Measurements from ENCODE around the gene AGBL1. TPM values are rescaled to one million over a fixed set of nuclear protein-coding genes. Genes with fewer than 3 reads are reported as not detected.

Gene AGBL1
- total RNA-seq, 1 donor from 2014 or later = not detected

DNA sequence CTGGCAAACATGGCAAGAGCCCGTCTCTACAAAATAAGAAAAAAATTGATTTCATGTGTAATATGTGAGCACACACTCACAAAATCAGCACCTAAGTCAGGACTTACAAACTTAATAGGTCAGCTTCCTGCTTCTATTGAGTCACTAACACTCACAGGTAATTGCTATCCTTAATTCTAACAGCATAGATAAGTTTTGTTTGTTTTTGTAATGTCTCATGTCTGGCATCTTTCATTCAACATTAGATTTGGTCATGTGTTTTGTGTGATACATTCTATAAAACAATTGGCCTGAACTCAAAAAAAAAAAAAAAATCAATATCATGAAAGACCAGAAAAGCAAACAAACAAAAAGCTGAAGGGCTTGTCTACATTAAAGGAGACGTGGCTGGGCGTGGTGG lies 564.7 kb downstream of the AGBL1 start:
- FAIRE-seq (no peak), DNase-seq (ENCODE audit: low read depth) (no peak)
- no peaks in the 10 kb centered on the region for H3K9me3 Mint-ChIP-seq (ENCODE audit: unreplicated experiment)

DNA sequence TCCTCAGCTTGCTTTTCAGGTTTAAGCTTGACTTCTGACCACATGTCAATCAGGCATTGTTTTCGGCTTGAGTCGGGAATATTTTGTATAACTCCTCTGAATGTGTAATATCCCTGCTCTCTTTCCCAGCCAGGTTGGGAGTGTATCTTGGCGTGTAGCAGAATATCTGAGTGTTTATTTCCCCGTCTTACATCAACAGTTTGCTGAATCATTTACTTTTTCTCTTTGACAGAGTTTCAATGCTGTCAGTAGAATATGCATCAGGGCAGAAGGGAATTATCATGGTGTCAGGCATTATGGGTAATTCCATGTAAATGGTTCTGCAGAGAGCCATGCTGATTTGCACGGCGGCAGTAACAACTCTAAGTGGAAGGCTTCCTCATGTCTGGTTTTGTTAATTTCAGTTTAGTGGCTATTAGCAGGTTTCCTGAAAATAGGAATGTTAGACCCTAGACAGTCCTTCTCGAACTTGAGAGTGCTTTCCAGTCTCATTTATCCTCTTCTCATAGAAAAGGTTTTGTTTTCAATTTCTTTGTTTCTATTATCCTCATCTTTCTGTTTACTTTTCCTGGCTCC lies 566.3 kb downstream of the AGBL1 start:
- H3K9me3 ChIP-seq (ENCODE audit: insufficient read depth, low read depth, low read length) = no peaks in the 10 kb centered on the region
- peaks cover 3% of the 10 kb centered on the region for H3K4me1 ChIP-seq (ENCODE audit: insufficient read depth, low read length)
- DNase-seq (ENCODE audit: low read depth) = peak; percentile 4
- Mint-ChIP-seq H3K4me3 (ENCODE audit: unreplicated experiment) (no peak overlapping the region), H3K4me1 (ENCODE audit: low read depth, unreplicated experiment) (peaks cover 9% of the 10 kb centered on the region), H3K9me3 (ENCODE audit: unreplicated experiment) (no peaks in the 10 kb centered on the region), H3K27ac (ENCODE audit: unreplicated experiment) (no peak overlapping the region), H3K27me3 (ENCODE audit: low read depth, unreplicated experiment) (no peaks in the 10 kb centered on the region), H3K36me3 (ENCODE audit: low read depth, unreplicated experiment) (no peaks in the 10 kb centered on the region)
- no peak overlapping the region for H3K4me3 ChIP-seq (ENCODE audit: insufficient read depth, low read depth, low read length)
- peak overlapping the region; percentile 6 for H2AFZ ChIP-seq (ENCODE audit: low read depth, low read length)
- H4K20me1 ChIP-seq (ENCODE audit: insufficient read depth, low read length) = no peaks in the 10 kb centered on the region
- H3K4me2 ChIP-seq (ENCODE audit: low read length) = peak overlapping the region; percentile 52
- H3K79me2 ChIP-seq (ENCODE audit: insufficient read depth, low read length) = no peaks in the 10 kb centered on the region
- H3K27me3 ChIP-seq (ENCODE audit: insufficient read depth, low read length) = no peaks in the 10 kb centered on the region
- TF ChIP-seq, protein P1, sequence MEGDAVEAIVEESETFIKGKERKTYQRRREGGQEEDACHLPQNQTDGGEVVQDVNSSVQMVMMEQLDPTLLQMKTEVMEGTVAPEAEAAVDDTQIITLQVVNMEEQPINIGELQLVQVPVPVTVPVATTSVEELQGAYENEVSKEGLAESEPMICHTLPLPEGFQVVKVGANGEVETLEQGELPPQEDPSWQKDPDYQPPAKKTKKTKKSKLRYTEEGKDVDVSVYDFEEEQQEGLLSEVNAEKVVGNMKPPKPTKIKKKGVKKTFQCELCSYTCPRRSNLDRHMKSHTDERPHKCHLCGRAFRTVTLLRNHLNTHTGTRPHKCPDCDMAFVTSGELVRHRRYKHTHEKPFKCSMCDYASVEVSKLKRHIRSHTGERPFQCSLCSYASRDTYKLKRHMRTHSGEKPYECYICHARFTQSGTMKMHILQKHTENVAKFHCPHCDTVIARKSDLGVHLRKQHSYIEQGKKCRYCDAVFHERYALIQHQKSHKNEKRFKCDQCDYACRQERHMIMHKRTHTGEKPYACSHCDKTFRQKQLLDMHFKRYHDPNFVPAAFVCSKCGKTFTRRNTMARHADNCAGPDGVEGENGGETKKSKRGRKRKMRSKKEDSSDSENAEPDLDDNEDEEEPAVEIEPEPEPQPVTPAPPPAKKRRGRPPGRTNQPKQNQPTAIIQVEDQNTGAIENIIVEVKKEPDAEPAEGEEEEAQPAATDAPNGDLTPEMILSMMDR (IDR thresholded peaks at IDR 0.05; ENCODE audit: insufficient read depth, low read depth, low read length) = no peak
- H3K9ac ChIP-seq (ENCODE audit: low read length) = no peak overlapping the region
- FAIRE-seq = no peak
- no peaks in the 10 kb centered on the region for H3K36me3 ChIP-seq (ENCODE audit: insufficient read depth, low read length)
- H3K27ac ChIP-seq (ENCODE audit: low read depth, low read length) = no peak overlapping the region

More for the DNA sequence above, 564.7 kb downstream of the AGBL1 start:
- Histone ChIP-seq H3K4me3 (ENCODE audit: insufficient read depth, low read depth, low read length) (no peak overlapping the region), H3K27ac (ENCODE audit: low read depth, low read length) (no peak overlapping the region), H4K20me1 (ENCODE audit: insufficient read depth, low read length) (no peaks in the 10 kb centered on the region), H3K4me1 (ENCODE audit: insufficient read depth, low read length) (peaks cover 3% of the 10 kb centered on the region), H3K79me2 (ENCODE audit: insufficient read depth, low read length) (no peaks in the 10 kb centered on the region), H3K9me3 (ENCODE audit: insufficient read depth, low read depth, low read length) (no peaks in the 10 kb centered on the region), H3K36me3 (ENCODE audit: insufficient read depth, low read length) (no peaks in the 10 kb centered on the region), H2AFZ (ENCODE audit: low read depth, low read length) (no peak overlapping the region), H3K4me2 (ENCODE audit: low read length) (no peak overlapping the region), H3K27me3 (ENCODE audit: insufficient read depth, low read length) (no peaks in the 10 kb centered on the region), H3K9ac (ENCODE audit: low read length) (no peak overlapping the region)
- TF ChIP-seq, protein P1 (IDR thresholded peaks at IDR 0.05; ENCODE audit: insufficient read depth, low read depth, low read length) = no peak
- no peak for TF ChIP-seq EZH2 (IDR thresholded peaks at IDR 0.05; ENCODE audit: insufficient read depth, low read length)
- no peak overlapping the region for H3K27ac Mint-ChIP-seq (ENCODE audit: unreplicated experiment)
- H3K36me3 Mint-ChIP-seq (ENCODE audit: low read depth, unreplicated experiment) = no peaks in the 10 kb centered on the region
- peaks cover 2% of the 10 kb centered on the region for H3K27me3 Mint-ChIP-seq (ENCODE audit: low read depth, unreplicated experiment)
- no peak overlapping the region for H3K4me3 Mint-ChIP-seq (ENCODE audit: unreplicated experiment)
- peaks cover 9% of the 10 kb centered on the region for H3K4me1 Mint-ChIP-seq (ENCODE audit: low read depth, unreplicated experiment)

- no peaks in the 10 kb centered on the region for H3K79me2 ChIP-seq (ENCODE audit: insufficient read depth, low read length)
- peaks cover 3% of the 10 kb centered on the region for H3K4me1 ChIP-seq (ENCODE audit: insufficient read depth, low read length)
- H3K9me3 ChIP-seq (ENCODE audit: insufficient read depth, low read depth, low read length) = no peaks in the 10 kb centered on the region
- H2AFZ ChIP-seq (ENCODE audit: low read depth, low read length) = no peak overlapping the region
- DNase-seq (ENCODE audit: low read depth) (no peak), FAIRE-seq (no peak)
- H3K27me3 Mint-ChIP-seq (ENCODE audit: low read depth, unreplicated experiment) = no peaks in the 10 kb centered on the region
- peaks cover 9% of the 10 kb centered on the region for H3K4me1 Mint-ChIP-seq (ENCODE audit: low read depth, unreplicated experiment)
- H3K27ac Mint-ChIP-seq (ENCODE audit: unreplicated experiment) = no peak overlapping the region
- H3K4me3 ChIP-seq (ENCODE audit: insufficient read depth, low read depth, low read length) = no peak overlapping the region
- H4K20me1 ChIP-seq (ENCODE audit: insufficient read depth, low read length) = no peaks in the 10 kb centered on the region
- no peaks in the 10 kb centered on the region for H3K36me3 ChIP-seq (ENCODE audit: insufficient read depth, low read length)
- no peaks in the 10 kb centered on the region for H3K36me3 Mint-ChIP-seq (ENCODE audit: low read depth, unreplicated experiment)
- H3K4me2 ChIP-seq (ENCODE audit: low read length) = no peak overlapping the region
- no peaks in the 10 kb centered on the region for H3K27me3 ChIP-seq (ENCODE audit: insufficient read depth, low read length)
- no peak for TF ChIP-seq EZH2 (IDR thresholded peaks at IDR 0.05; ENCODE audit: insufficient read depth, low read length)
- TF ChIP-seq, protein P1 (IDR thresholded peaks at IDR 0.05; ENCODE audit: insufficient read depth, low read depth, low read length) = no peak
- H3K9ac ChIP-seq (ENCODE audit: low read length) = no peak overlapping the region
- H3K9me3 Mint-ChIP-seq (ENCODE audit: unreplicated experiment) = no peaks in the 10 kb centered on the region
- no peak overlapping the region for H3K27ac ChIP-seq (ENCODE audit: low read depth, low read length)
- no peak overlapping the region for H3K4me3 Mint-ChIP-seq (ENCODE audit: unreplicated experiment)
These were observed 568.3 kb downstream of the AGBL1 start for GRCh38 chr15:86647810-86648440.
